HPDE6-E6E7 (cell line): ENCODE results near the gene VAV2.

Experiments
- DNase-seq: peaks from one replicate; pipeline ENCODE4 v3.0.0; 2011; ENCODE audit warnings: missing footprints; ENCODE audit errors: extremely low spot score

The VAV2 gene

DNA sequence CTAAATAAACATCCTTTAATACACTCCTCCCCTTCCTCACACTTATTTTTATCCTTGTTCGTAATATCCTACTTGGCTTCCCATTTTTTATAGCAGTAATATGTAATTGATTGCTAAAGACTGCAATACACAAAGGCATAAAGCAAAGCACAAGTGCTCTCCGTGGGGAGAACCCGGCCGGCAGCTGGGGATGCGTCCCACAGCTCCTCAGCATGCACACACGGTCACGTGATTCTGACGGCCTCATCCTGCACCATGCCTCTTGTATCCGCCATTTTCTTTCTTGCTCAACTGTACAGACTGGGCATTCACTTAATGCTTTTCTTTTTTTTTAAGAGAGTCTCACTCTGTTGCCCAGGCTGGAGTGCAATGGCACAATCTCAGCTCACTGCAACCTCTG lies 36.0 kb upstream of the VAV2 start:
- DNase-seq, result no peak

GRCh38 chr9:134027561-134027960 lies 35.4 kb upstream of the VAV2 start:
- no peak for DNase-seq

- no peak for DNase-seq
Observed at GRCh38 chr9:134026981-134027380, 34.9 kb upstream of the VAV2 start.

DNA sequence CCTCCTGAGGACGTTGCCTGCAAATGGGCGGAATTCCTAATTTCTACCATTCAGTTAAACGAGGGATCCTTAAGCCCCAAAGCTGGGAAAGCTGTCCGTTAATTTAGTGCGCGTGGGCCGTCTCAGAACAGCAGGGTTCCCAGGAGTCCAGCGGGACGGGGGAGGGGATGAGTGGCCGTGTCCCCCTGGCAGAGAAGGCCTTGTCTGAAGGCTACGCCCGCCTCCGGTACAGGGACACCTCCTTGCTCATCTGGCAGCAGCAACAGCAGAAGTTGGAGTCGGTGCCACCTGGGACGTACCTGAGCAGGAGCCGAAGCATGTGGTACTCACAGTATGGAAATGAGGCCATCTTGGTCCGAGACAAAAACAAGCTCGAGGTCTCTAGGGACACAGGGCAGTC lies 34.5 kb upstream of the VAV2 start:
- DNase-seq, result no peak

GRCh38 chr9:134025606-134026541 lies 33.8 kb upstream of the VAV2 start:
- DNase-seq, result peak; percentile 16

- DNase-seq, result peak; percentile 87
Observed at GRCh38 chr9:134024828-134025605, 32.9 kb upstream of the VAV2 start, which contains the start of gene BRD3OS. TSS of gene BRD3OS (plus strand) at chr9:134025481. CDS start at chr9:134026748, 1,267 bp downstream.

GRCh38 chr9:134024214-134024792 lies 32.2 kb upstream of the VAV2 start:
- DNase-seq, result no peak

GRCh38 chr9:134014946-134015345 lies 22.8 kb upstream of the VAV2 start:
- DNase-seq, result no peak

DNA sequence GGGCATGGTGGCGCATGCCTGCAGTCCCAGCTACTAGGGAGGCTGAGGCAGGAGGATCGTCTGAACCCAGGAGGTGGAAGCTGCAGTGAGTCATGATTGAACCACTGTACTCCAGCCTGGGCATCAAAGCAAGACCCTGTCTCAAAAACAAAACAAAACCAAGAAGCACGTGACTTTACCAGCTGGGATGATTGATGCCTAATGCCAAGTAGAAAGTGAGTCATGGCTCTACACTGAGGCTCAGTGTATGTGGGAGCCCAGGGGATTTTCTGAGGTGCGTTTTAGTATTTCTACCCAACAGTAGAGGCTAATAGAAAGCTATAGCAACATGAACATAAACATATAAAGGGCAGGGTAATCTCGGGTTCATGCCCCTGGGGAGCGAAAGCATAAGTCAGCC lies 19.3 kb upstream of the VAV2 start:
- DNase-seq, result no peak

DNA sequence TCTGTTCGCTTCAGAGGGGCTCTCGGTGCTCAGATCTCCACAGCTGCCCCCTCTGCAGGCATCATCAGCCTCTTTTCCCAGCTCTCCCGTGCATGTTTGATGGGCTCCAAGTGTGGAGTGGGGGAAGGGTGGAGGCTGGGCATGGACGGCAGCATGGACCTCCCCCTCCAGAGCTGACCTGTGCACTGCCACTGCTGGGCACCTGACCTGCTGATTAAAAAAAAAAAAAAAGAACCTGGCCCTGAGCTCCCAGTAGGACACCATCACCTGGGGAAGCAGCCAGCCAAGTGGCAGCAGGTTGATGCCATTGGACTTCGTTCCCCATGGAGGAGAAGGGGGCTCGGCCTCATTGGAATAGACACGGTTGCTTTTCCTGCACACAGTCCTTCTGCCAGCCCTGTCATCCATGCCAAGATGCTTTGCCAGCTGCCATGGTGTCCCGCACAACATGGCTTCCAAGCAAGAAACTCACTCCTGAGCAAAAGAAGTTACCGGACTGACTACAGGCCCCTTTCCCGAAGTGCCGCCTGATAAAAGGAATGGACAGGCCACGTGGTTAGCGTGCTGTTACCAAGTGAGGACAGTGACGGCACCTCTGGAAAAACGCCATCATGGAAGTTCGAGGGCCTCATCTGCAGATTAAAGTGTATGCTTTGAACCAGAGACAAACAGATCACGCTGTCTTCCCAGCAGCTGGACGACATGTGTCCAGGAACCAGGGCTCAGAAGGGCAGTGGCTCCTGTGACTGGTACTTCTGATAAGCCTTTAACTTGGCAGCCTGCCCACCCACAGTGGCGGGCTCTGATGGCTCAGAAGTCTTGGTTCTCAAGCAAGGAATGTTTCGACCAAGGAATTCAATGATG lies 18.4 kb upstream of the VAV2 start:
- DNase-seq, result no peak

GRCh38 chr9:134007571-134007970 lies 15.4 kb upstream of the VAV2 start:
- DNase-seq, result no peak

DNA sequence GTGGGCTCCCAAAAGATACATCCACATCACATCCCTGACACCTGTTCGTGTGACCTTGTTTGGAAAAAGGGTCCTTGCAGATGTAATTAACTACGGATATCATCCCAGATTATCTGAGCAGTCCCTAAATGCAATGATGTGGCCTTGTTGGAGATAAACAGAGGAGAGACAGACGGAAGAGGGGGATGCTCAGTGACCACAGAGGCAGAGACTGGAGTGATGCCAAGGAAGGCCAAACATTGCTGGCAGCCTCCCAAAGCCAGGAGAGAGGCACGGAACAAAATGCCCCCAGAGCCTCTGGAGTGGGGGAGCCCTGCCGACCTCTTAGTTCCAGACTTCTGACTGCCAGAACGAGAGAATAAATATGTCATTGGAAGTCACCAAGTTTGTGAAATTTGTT lies 15.0 kb upstream of the VAV2 start:
- no peak for DNase-seq

DNA sequence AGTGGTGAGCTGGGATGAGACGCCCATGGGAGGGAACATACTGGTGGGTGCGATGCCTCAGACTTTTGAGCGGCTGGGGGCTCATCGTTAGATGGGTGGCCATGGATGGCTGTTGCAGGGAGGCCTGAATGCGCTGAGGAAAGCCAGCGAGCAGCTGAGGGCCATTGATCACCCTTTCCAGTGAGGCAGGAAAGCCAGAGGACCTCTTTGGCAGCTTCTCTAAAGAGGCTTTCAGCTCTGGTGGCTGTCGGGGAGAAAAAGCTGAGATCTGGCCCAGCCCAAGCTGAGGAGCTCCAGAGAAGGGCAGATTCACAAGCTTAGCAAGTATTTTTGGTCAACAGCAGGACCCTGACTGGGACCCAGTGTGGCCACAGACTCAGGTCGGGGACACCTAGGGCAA lies 13.3 kb upstream of the VAV2 start:
- DNase-seq, result no peak

DNA sequence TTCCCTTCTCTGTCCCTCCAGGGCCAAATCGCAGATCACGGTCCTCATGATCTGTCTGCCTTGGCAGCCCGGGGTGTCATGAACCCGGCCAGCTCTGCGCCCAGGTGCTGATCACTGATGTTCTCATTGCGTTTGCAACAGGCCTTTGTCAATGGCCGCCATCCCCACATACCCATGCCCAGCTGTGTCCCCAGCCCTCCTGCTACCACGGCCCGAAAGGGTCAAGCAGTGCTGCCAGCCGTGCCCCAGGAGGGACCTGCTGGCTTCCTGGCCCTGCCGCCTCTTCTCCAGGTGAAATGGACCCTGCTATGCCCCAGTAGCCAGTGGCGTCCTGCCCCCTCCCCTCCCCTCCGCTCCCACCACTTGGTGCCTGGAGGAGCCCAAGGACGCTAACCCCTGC lies 12.8 kb upstream of the VAV2 start:
- no peak for DNase-seq

DNA sequence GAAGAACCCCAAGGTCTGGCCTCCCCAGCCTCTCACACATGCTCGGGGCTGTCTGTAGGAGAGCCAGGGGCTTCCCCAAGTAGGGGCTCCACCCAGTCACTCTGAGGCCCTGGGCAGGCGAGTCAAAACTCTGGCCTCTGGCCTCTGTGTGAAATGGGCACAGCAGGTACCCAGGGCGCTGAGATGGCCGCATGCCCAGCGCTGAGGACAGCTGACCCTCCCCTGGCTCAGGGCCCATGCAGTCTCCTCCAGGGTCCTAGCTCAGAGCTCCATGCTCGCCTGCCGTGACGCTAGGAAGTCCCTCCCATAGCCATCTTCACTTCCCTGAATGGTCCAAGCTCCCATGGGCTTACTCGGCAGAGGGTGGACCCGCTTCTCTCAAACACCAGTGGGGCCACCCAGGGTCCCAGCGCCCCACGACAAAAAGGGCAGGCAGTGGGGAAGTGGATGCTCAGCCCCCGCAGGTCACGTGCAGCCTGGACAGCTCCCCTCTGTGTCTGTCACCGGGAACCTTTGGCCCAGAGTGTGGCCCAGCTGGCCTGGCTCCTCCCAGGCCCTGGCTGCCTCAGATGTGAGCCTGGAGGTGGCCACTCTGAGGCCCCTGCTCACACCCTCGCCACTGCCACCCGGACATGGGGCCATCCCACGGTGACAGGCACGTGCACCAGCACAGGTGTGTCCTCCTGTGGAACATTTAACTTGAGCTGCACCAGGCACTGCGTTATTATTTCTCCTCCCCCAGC lies 12.2 kb upstream of the VAV2 start:
- DNase-seq, result no peak

- DNase-seq, result no peak
Observed at GRCh38 chr9:134003237-134003636, 11.1 kb upstream of the VAV2 start.

GRCh38 chr9:134002796-134003195 lies 10.7 kb upstream of the VAV2 start:
- DNase-seq, result no peak

DNA sequence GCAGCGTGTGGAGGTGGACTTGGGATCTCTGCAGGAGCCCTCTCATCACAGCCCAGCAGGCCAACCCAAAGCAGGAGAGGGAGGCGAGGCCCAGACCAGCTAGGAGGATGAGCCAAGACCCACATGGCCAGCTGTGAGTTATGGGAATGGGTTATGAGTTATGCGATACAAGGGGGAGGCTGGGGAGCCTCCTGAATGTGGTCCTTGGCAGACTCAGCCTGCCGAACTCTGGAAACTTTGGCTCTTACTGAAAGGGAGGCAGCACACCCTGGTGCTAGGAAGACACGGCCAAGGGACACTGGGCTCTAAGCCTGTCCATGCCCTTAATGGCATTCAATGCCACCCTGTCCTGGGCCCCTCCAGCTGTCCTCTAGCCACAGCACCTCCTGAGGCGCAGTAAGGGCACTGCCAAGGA lies 7.7 kb upstream of the VAV2 start:
- no peak for DNase-seq

GRCh38 chr9:133998915-133999595 lies 6.9 kb upstream of the VAV2 start:
- no peak for DNase-seq

GRCh38 chr9:133997584-133997983 lies 5.5 kb upstream of the VAV2 start:
- DNase-seq, result no peak
